GM18519 (cell line): ENCODE results near the gene MIA.
"Not testable (repeated sequence)": the region's sequence is repeated elsewhere in the genome, so short reads cannot be mapped to it uniquely, and the experiment has no call there.

Experiments
- ATAC-seq: cut with Tn5 transposase; IDR thresholded peaks from one replicate; pipeline ENCODE4 v1.9.1; 2021; ENCODE audit warnings: mild to moderate bottlenecking, moderate library complexity; ENCODE audit not compliant: unreplicated experiment, low FRiP score

The MIA gene

GRCh38 chr19:40774916-40775631 lies at the start of gene MIA:
TSS of gene MIA (plus strand) at chr19:40775521. CDS start at chr19:40775543, 22 bp downstream.
- no peak for ATAC-seq

- ATAC-seq = no peak
Measured at GRCh38 chr19:40726279-40726678, 49.0 kb upstream of the MIA start.

- not testable (repeated sequence) for ATAC-seq
Measured at GRCh38 chr19:40730065-40730464, 45.3 kb upstream of the MIA start.

GRCh38 chr19:40732304-40732703 lies 43.0 kb upstream of the MIA start:
- not testable (repeated sequence) for ATAC-seq

GRCh38 chr19:40733149-40733548 lies 42.2 kb upstream of the MIA start:
- no peak for ATAC-seq

GRCh38 chr19:40735013-40735771 lies 40.1 kb upstream of the MIA start:
- ATAC-seq = no peak

- ATAC-seq = no peak
Measured at GRCh38 chr19:40736661-40737060, 38.7 kb upstream of the MIA start.

GRCh38 chr19:40737102-40737644 lies 38.1 kb upstream of the MIA start:
- no peak for ATAC-seq

GRCh38 chr19:40739030-40739839 lies 36.1 kb upstream of the MIA start:
- ATAC-seq = no peak

GRCh38 chr19:40739871-40740703 lies 35.2 kb upstream of the MIA start:
- ATAC-seq = no peak

- ATAC-seq = no peak
Measured at GRCh38 chr19:40740747-40741146, 34.6 kb upstream of the MIA start.

GRCh38 chr19:40741527-40742390 lies 33.6 kb upstream of the MIA start:
- no peak for ATAC-seq

GRCh38 chr19:40742477-40742876 lies 32.8 kb upstream of the MIA start:
- no peak for ATAC-seq

- ATAC-seq = no peak
Measured at GRCh38 chr19:40742886-40743285, 32.4 kb upstream of the MIA start.

GRCh38 chr19:40743926-40744325 lies 31.4 kb upstream of the MIA start:
- no peak for ATAC-seq

GRCh38 chr19:40744554-40745401 lies 30.5 kb upstream of the MIA start:
- no peak for ATAC-seq

GRCh38 chr19:40745402-40745780 lies 29.9 kb upstream of the MIA start:
- no peak for ATAC-seq

- ATAC-seq = no peak
Measured at GRCh38 chr19:40747536-40747935, 27.8 kb upstream of the MIA start.
